ENCODE results near the gene C1QTNF2.

C1QTNF2 gene

DNA sequence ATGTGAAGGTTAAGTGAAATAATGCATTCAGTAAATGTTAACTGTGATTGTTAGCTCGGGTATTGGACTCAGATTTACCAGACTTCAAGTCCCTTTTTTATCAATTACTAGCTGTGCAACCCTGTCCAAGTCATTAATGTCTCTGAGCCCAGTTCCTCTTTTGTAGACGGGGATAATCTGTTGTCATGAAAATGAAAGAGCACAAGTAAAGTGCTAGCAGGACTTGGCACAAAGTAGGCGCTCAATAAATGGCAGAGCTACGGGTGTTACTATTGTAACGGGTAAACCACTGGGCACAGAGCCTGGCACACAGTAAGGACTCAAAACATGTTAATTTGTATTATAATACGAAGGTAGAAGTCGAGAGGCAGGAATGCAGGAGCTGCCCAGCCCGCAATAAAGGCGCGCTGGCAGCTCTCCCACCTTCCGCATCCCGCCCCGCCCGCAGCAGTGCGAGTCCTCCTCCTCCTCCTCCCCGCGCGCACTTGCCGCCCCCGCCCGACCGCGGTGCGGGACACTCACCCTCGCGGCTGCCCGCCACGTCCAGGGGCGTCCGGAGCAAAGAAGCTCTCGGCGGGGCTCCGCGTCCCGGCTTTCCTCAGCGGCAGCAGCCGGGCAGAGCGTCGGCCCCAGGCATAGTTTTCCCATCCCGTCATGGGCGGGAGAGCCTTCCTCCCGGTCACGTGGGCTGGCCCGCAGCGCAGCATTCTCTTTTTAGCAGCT, at the start of gene C1QTNF2:
Gene C1QTNF2 (minus strand): TSS at position 637 of the 723 bp plus-strand sequence. CDS start 15,615 bp downstream, outside the sequence.
- DNase-seq: peak; percentile 32

DNA sequence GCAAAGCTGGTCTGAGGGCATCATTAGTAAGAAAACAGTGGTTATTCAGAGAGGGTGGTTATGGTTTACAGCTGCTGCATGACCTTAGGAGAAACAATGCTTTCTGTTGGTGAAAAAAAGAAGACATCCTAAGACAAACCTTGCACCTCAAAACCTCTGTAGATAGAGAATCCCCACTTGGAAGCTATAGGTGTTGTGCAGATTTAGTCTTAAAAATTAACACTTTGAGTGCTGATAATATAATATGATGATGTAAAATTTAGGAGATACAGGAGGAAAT, 49.8 kb upstream of the C1QTNF2 start:
- no peak for DNase-seq

DNA sequence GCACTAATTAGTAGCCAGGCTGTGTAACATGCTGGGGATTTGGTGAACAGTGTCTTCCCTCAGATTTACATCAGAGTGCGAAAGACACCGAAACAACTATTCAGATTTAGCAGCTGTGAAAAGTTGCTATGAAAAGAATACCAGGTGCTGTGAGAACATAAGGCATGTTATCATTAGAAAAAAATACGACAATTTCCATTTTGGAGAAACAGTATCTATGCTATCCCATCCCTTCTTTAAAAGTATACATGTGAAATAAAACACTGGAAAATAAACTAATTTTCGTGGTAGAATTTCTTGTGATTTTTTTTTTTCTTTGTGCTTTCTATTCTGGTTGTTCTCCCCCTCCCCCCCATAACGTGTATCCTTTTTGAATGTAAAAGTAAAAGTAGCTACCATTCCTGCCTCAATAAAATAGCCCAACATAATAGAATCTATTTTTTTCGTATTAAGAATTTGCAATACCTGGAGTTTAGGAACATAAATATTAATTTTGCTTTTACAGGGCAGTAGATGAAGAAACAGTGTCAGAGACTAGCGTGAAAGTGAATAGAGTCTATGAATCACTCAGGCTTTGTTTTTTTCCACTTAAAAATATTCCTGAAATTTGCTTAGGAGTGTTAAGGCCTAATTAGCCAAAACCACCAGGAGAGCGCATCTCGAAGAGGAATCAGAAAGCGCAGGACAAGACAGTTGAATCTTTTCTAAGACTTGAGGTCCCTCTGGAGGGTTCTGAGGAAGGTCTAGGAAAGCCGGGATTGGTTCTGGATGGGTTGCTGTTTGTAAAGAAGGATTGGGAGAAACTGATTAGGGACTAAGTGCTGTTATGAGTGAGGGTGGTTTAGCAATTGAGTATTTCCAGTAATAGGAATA, 49.3 kb upstream of the C1QTNF2 start:
- DNase-seq: no peak

DNA sequence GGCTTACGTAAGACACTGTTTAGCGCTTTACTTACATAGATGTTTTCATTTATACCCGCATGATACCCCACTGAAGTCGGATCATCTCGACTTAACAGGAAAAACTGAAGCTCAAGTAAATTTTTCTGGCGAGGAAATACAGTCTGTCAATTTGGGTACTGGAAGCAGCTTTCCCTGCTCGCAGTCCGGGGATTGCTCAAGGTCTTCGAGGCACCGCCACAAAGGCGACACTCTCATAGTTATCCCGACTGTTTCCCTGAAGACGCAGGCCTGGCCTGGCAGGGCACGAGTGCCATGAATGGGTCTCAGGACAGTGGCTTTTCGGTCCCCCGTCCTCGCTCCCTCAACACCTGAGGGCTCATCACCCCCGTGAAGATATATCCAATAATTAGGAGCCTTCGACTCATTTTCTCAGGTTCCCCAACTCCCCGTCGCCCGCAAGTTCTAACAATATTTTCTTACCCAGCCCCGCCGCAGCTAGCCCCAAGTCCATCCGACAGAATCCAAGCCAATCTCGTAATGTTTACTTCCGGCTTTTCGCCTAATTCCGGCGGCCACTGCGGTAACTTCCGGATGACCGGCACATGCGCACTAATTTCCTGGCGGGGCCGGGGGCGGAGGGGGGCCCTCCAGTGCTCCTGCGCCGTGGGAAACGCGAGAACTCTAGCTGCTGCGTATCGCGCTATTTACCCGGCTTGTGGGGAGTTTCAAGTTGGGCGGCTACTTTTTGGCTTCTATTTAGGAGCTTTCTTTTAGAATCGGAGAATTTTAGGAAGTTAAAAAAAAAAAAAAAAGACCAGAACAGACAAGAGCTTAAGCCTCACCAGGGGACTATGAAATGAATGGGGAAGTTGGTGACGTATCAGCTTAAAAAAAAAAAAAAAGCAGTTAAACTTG, 48.4 kb upstream of the C1QTNF2 start, which contains the start of gene SLU7:
Gene SLU7 (minus strand): TSS at position 521 of the 897 bp plus-strand sequence. CDS start 3,787 bp downstream, outside the sequence.
- peak; percentile 95 for DNase-seq

GRCh38 chr5:160399402-160400353, 29.3 kb upstream of the C1QTNF2 start, which contains the start of gene FAM200C:
TSS of gene FAM200C (minus strand) at chr5:160400054. CDS start at chr5:160395490, 4,564 bp downstream.
- peak; percentile 87 for DNase-seq

- no peak for DNase-seq
These were observed 28.4 kb upstream of the C1QTNF2 start for GRCh38 chr5:160398806-160399205.

GRCh38 chr5:160397492-160397891, 27.1 kb upstream of the C1QTNF2 start:
- no peak for DNase-seq

GRCh38 chr5:160395111-160395510, 24.7 kb upstream of the C1QTNF2 start:
- no peak for DNase-seq

- no peak for DNase-seq
These were observed 20.6 kb upstream of the C1QTNF2 start for GRCh38 chr5:160390787-160391696.

DNA sequence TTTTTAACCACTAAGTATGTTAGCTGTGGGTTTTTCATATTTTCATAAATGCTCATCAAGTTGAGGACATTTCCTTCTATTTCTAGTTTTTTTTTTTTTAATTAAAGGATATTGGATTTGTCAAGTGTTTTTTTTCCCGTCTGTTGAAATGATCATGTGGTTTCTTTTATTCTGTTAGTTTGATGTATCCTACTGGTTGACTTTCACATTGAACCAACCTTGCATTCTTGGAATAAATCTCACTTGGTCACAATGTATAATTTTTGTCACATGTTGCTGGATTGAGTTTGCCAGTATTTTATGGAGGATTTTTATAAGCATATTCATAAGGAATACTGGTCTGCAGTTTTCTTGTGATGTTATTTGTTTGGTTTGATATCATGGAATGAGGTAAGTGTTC, 17.0 kb upstream of the C1QTNF2 start:
- no peak for DNase-seq

- DNase-seq: no peak
These were observed 15.1 kb upstream of the C1QTNF2 start for GRCh38 chr5:160385496-160385895.

DNA sequence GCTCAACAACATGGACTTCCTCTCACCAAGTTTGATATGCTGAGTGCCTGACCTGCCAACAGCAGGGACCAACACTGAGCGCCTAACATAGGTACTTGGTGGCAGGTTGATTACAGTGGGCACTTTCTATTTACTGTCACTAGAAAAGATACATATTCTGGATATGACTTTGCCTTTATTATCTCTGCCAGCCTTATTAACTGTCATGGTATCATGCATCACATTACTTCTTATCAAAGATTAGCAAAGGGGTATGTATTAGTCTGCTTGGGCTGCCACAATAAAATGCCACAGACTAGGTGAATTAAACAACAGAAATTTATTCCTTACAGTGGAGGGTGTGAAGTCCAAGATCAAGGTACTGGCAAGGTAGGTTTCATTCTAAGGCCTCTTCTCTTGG, 14.3 kb upstream of the C1QTNF2 start:
- DNase-seq: no peak

DNA sequence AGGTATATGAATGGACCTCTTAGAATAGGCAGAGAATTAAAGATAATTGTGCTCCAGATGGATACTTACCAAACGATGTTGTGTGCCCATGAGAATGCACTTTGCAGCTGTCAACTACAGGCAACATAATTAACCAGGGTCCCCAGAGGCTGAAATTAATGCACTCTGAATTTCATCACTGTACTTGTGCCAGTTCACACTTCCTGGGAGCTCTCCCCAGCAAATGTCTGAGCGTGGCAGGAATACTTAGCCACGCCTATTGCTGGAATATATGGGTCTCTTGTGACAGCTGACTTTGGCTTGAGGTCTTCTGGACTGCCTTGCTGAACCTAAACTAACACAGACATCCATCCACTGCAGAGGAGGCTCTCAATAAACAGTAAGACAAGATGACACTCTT, 11.9 kb upstream of the C1QTNF2 start:
- DNase-seq: no peak

DNA sequence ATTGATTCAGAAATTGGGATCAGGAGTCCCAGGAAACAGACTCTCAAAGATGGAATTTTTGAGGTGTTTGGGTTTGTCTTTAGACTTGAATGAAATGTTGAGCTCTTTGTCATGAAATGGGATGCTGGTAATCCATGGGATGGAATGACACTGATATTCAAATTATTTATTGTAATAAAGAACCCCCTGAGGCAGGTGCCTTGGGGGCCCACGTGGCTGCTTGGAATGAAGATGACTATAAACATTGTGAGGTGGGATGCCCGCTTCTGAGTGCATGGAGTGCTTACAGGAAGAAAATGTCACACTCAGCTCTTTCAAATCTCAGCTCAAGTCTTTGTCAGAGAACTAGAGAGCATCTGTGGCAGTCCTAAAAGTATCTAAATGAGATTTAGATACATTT, 9.6 kb upstream of the C1QTNF2 start:
- DNase-seq: no peak

- DNase-seq: no peak
These were observed 9.1 kb upstream of the C1QTNF2 start for GRCh38 chr5:160379511-160379910.

- no peak for DNase-seq
These were observed 7.9 kb upstream of the C1QTNF2 start for GRCh38 chr5:160378330-160378729.

GRCh38 chr5:160377651-160378050, 7.2 kb upstream of the C1QTNF2 start:
- DNase-seq: no peak

GRCh38 chr5:160376416-160376815, 6.0 kb upstream of the C1QTNF2 start:
- DNase-seq: no peak

DNA sequence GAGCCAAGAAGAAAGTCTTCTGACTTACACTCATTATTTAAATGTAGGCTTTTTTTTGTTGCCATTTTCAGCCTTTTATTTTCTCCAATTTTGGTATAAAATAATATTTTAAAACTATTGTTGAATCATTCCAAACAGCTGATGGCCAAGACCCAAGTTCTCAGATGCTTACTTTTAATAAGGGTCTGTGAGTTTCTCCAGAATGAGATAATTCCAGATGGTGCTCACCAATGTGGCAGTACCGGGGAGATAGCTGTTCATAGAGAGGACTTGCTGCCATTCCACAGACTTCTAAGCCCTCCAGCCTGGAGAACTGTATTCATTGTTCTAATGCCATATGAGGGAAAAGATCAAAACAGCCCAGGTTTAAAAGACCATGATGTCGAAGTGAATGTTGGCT, 5.3 kb upstream of the C1QTNF2 start:
- DNase-seq: no peak

GRCh38 chr5:160375166-160375565, 4.7 kb upstream of the C1QTNF2 start:
- no peak for DNase-seq

DNA sequence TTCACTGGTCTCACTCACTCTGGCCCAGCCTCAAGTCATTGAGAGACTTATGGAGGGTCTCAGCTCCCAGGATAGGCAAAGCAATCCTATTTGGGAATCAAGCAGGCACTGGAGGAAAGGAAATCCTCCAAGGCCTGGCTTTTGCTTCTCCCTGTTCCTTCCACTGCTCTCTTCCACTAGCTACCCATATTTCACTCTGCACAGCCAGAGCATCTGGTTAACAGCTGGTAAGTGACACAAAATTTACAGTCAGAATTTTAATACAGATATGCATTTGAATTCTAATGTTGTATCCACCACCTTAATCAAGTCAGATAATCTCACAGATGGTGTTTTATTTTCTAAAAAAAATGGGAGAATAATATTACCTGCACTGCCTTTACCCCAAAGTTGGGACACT, 868 bp upstream of the C1QTNF2 start:
- DNase-seq: no peak
